ENCODE data around the gene ZNF669.

The ZNF669 gene

DNA sequence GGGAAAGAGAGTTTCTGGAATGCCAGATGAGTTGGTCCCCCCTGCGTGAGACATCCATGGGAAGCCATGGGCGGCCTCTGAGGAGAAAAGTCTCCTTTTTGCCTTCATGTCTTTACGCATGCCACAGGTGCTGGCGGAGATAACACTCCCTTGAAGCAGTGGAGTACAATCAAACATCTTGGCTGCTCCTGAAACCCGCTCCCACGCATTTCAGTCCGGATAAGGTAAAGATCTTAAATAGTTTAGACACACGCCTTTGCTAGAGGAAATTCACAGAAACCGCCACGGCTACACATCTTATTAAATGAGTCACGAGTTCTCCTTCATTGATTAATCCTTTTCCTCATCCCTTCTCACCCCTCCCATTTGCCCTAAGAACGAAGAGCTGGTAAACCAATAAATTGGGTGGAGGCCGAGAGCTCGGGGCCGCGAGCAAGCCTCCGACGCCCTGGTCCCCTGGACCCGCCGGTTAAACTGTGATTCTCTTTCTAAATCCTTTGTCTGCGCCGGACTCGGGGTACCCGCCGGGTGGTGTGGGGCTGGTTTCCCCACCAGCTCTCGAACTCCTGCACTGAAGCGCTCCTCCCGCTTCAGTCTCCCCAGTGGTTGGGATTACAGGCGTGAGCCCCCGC is 6.6 kb upstream of the ZNF669 start:
- FAIRE-seq = no peak

GRCh38 chr1:247107694-247108093 is 3.5 kb upstream of the ZNF669 start:
- FAIRE-seq = no peak

DNA sequence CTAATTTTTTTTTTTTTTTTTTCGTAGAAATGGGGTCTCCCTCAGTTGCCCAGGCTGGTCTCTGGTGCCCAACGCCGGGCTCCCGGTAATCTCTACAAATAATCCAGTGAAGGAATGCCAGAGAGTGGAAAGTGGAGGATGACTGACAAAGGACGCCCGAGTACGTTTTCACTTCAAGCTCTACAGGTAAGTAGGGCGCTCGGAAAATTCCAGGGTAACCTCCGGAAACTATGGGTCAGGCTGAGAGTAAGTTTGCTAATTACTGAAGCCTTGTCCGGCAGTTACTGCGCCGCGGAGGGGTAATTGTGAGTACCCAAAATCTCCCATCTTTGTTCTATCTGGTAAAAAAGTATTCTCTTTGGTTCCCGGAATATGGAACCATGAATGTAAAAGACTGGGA is 1.8 kb upstream of the ZNF669 start:
- FAIRE-seq = no peak

- no peak for FAIRE-seq
Measured at GRCh38 chr1:247104965-247105364, 809 bp upstream of the ZNF669 start.

DNA sequence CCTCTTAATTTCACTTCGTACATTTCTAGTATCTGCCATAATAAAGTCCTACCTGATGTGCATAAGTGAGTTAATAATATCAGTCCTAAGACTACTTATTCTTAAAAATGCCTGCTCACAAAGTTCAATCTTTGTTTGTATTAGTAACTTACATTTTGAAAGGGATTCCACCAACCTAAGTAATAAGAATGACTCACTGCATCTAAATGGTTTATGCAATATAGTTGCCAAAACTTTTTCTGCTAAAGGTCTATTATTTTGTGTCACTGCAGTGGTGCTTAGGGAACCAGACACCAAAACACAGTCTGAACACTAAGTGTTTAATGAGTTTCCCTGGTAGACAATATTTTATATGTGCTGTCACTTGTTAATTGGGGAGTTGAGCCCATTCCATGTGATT is 1.8 kb downstream of the ZNF669 start:
- FAIRE-seq = no peak

GRCh38 chr1:247100676-247101279 is 3.4 kb downstream of the ZNF669 start:
- FAIRE-seq = no peak

DNA sequence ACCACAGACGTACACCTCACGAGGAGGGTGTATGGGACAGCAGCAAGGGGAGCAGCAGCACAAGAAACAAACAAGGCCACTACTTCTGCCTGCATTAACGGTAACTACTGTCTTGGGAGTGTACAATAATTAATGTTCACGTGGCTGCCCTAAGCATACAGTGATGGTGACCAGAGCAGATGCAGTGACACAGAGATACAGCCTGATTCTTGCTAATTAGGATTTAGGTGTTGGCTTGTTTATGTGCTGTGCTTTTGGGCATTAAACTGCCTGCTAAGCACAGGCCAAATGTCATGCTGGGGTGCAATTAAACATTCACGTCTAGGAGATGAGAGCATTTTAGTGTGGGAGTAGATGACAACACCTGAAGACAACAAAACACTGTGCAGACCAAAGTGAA is 7.2 kb downstream of the ZNF669 start:
- no peak for FAIRE-seq

GRCh38 chr1:247096544-247096943 is 7.6 kb downstream of the ZNF669 start:
- FAIRE-seq = no peak

- no peak for FAIRE-seq
Measured at GRCh38 chr1:247096112-247096511, 8.0 kb downstream of the ZNF669 start.

DNA sequence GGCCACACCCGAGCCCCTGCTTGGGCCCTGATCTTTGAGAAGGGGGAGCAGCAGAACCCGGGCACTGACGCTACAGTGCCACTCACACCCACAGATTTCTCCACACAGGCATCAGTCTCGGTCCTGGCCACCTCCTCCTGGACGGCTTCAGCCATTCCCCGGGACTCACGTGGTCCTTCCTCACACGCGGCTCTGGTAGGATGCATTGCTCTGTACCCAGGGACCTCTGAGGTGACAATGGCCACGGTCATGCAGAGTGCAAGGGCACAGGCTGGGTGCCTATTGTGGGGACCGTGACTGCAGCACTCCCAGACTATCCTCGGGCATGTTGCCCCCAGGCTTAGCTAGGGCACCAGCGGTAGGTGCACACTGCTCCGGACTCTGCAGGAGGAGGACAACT is 13.7 kb downstream of the ZNF669 start:
- FAIRE-seq = no peak

- no peak for FAIRE-seq
Measured at GRCh38 chr1:247089616-247090375, 14.4 kb downstream of the ZNF669 start.

DNA sequence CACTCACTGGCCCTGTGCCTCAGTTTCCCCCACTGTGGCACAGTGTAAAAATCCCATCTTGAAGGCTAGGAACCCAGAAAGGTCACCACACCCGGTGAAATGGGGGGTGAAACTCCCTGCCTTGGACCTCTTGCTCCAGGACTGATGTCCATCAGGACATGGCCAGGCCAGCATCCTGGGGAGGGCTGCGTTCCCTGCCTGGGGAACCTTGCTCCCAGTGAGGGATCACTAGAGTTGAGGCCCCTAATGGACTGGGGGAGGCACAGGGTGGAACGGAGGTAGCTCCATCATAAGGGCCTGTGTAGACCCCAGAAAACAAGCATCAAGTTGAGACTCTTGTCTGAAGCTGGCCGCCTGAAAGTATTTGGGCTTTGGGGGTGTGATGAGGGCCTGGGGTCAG is 15.2 kb downstream of the ZNF669 start:
- FAIRE-seq = no peak

DNA sequence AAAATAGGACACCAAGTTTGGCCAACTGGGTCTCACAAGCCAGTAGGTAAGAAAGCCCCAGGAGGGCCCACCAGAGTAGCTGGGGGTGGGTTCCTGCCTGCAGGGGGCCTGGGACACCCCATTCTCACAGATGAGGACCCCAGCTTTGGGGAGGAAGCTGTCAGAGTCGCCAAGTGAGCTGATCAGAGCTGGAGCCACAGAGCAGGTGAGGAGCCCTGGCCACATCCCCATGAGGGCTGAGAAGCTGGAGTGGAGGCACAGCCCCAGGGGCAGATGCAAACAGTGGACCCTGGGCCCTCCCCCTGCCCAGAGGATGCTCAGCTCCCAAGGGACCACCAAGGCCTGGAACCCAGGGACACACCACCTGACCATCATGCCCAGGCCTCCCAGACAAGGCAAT is 16.9 kb downstream of the ZNF669 start:
- no peak for FAIRE-seq

- FAIRE-seq = no peak
Measured at GRCh38 chr1:247085310-247085709, 18.8 kb downstream of the ZNF669 start.

DNA sequence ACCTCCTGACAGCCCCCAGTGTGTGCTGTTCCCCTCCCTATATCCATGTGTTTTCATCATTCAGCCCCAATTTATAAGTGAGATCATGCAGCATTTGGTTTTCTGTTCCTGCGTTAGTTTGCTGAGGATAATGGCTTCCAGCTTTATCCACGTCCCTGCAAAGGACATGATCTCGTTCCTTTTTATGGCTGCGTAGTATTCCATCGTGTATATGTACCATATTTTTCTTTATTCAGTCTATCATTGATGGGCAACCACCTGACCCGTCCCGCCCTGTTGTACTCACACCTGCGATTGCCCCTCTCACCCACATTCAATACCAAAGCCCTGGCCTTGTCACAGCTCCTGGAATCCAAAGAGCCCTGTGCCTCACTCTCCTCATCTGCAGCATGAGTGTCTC is 19.4 kb downstream of the ZNF669 start:
- no peak for FAIRE-seq

DNA sequence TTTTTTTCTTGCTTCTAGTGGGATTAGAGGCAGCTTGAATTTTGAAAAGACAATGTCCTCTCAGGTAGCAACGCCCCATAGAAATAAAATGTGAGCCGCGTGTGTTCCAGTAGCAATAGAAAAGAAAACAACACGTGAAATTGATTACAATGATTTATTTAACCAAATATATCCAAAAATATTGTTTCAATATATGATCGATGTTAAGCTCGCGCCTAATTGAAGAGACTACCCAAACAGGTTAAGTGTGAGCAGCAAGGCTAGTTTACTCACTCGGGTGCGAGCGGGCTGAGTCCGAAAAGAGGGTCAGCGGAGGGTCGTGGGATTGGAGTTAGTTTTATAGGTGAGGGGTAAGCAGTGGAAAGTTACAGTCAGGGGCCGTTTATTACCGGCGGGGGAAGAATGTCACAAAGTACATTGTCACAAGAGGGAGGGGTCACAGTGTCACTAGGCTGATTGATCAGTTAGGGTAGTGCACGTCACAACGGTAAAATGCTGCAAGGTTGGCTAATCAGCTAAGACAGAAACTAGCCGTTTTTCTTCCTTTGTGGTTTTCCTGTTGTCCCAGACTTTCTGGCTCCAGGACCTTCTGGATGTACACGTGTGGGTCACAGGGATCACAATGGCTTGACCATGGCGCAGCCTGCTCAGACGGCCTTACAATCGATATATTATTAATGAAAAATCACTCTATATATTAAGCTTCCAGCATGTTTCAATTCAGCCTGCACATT is 24.8 kb downstream of the ZNF669 start:
- FAIRE-seq = no peak

DNA sequence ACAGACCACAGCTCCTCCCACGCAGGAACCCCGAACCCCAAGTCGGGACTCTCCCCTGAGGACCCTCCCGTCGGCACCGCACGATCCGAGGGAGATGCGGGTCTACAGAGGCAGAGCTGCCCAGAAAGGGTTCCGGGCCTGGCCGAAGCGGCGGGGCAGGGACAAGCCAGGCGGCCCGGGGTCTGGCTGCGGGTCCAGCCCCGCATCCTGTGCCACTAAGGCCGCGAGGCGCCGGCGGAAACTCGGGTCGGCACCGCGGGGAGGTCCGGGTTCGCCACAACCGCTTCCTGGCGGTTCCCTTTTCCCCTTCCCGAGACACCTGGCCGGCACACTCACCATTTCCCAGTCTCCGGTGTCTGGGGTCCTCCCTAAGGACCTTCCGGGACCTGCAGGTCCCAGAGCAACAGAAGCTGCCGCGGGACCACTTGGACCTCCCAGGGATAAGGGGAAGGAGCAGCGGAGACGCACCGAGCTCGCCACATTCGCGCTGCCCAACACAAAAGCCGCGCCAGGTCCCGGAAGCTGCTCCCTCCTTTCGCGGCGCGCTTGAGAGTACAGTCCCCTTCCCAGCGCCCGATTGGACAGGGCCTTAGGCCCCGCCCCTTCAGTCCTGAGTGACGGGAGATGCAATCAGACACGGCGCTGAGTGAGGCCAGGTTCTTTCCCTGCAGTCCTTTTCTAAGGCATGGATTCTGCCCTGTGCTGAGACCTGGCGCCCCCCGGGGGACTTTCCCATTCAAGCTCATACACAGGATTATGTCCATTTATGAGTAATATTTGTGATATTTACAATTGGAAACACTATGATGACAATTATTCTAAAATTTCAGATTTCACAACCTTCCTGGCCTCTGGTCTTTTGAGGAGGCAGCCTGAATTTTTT is 25.7 kb downstream of the ZNF669 start, which contains the start of gene ZNF670:
ZNF670 (minus strand) TSS at position 554 of the 883 bp plus-strand sequence; CDS start at position 339, 215 bp downstream.
- peak; percentile 89 for FAIRE-seq

GRCh38 chr1:247077876-247078257 is 26.3 kb downstream of the ZNF669 start:
- FAIRE-seq = no peak

DNA sequence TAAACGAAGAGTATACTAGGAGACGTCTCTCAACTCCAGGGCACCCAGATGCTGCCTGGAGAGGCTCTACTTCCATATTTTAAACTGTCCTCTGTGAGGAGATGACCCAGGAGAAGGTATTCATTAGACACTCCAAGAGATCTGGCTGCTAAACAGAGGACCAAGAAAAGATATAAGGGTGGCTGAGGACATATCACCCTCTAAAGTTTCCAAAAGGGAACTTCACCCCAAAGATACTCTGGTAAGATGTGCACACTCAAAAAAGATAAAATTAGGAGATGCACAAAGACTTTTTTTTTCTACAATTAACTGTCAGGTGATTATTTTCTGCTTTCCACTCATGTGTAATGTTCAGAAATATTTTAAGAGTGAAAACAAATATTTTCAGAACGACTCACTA is 26.9 kb downstream of the ZNF669 start:
- FAIRE-seq = no peak

DNA sequence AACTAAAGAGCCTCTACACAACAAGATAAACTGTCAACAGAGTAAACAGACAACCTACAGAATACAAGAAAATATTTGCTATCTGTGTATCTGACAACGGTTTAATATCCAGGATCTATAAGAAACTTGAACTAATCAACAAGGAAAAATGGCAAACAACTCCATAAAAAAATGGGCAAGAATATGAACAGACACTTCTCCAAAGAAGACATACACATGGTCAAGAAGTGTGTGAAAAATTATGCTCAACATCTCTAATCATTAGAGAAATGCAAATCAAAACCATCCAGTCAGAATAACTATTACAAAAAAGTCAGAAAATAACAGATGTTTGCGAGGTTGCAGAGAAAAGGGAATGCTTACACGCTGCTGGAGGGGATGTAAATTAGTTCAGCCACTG is 33.5 kb downstream of the ZNF669 start:
- peak; percentile 11 for FAIRE-seq

- FAIRE-seq = no peak
Measured at GRCh38 chr1:247064304-247064703, 39.9 kb downstream of the ZNF669 start.

- FAIRE-seq = no peak
Measured at GRCh38 chr1:247060771-247061170, 43.4 kb downstream of the ZNF669 start.

DNA sequence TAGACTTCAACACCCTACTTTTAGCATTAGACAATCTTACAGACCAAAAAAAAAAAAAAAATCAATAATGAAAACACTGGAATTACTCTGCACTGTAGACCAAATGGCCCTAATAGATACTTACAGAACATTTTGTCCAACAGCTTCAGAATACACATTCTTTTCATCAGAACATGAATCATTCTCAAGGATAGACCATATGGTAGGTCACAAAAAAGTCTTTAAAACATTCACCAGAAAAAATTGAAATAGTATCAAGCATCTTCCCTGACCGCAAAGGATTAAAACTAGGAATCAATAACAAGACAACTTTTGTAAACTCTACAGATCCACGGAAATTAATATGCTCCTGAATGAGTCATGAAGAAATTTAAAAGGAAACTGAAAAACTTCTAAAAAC is 48.1 kb downstream of the ZNF669 start:
- no peak for FAIRE-seq
